ENCODE measurements around the gene CDK14. TPM values are rescaled to one million over a fixed set of nuclear protein-coding genes. Genes with fewer than 3 reads are reported as not detected.

Gene CDK14
- total RNA-seq, 4 donors from 2014 or later: 3.3 to 61.6 (median 38.7) TPM

GRCh38 chr7:90999989-91000979 is 404.2 kb downstream of the CDK14 start:
- intact Hi-C loops (cut with DNase I; ENCODE audit: low total_unique reads): no loop called here

GRCh38 chr7:91005024-91005423 is 408.9 kb downstream of the CDK14 start:
- TF ChIP-seq CTCF (IDR thresholded peaks at IDR 0.05) (no peak), POLR2A (IDR thresholded peaks at IDR 0.05) (no peak)
- H3K27ac ChIP-seq: no peak overlapping the region
- intact Hi-C loops (cut with DNase I; ENCODE audit: low total_unique reads): no loop called here
- no peaks in the 10 kb centered on the region for H3K27me3 ChIP-seq
- H3K4me3 ChIP-seq: no peak overlapping the region
- H3K36me3 ChIP-seq: no peaks in the 10 kb centered on the region
- DNase-seq: no peak
- H3K9me3 ChIP-seq: no peaks in the 10 kb centered on the region
- H3K4me1 ChIP-seq: no peaks in the 10 kb centered on the region

More at GRCh38 chr7:90999989-91000979, 404.2 kb downstream of the CDK14 start:
- H3K9me3 ChIP-seq: no peaks in the 10 kb centered on the region
- no peak overlapping the region for H3K27ac ChIP-seq
- no peak for DNase-seq
- no peak overlapping the region for H3K4me3 ChIP-seq
- TF ChIP-seq POLR2A (IDR thresholded peaks at IDR 0.05) (no peak), CTCF (IDR thresholded peaks at IDR 0.05) (no peak)
- no peaks in the 10 kb centered on the region for H3K36me3 ChIP-seq
- no peaks in the 10 kb centered on the region for H3K27me3 ChIP-seq
- no peaks in the 10 kb centered on the region for H3K4me1 ChIP-seq

- TF ChIP-seq POLR2A (IDR thresholded peaks at IDR 0.05) (no peak), CTCF (IDR thresholded peaks at IDR 0.05) (no peak)
- Histone ChIP-seq H3K4me1 (no peaks in the 10 kb centered on the region), H3K9me3 (no peaks in the 10 kb centered on the region), H3K36me3 (no peaks in the 10 kb centered on the region), H3K4me3 (no peak overlapping the region), H3K27me3 (no peaks in the 10 kb centered on the region), H3K27ac (no peak overlapping the region)
- intact Hi-C loops (cut with DNase I; ENCODE audit: low total_unique reads): no loop called here
- no peak for DNase-seq
Measured at GRCh38 chr7:91005841-91006240, 409.7 kb downstream of the CDK14 start.

GRCh38 chr7:91007371-91007770 is 411.2 kb downstream of the CDK14 start:
- Histone ChIP-seq H3K27ac (no peak overlapping the region), H3K4me3 (no peak overlapping the region), H3K4me1 (no peaks in the 10 kb centered on the region), H3K9me3 (no peaks in the 10 kb centered on the region), H3K27me3 (no peaks in the 10 kb centered on the region), H3K36me3 (no peaks in the 10 kb centered on the region)
- no peak for DNase-seq
- no peak for TF ChIP-seq CTCF (IDR thresholded peaks at IDR 0.05)
- intact Hi-C loops (cut with DNase I; ENCODE audit: low total_unique reads): no loop called here

- TF ChIP-seq POLR2A (IDR thresholded peaks at IDR 0.05) (no peak), CTCF (IDR thresholded peaks at IDR 0.05) (no peak)
- no peak for DNase-seq
- H3K4me1 ChIP-seq: no peaks in the 10 kb centered on the region
- intact Hi-C loops (cut with DNase I; ENCODE audit: low total_unique reads): no loop called here
- no peaks in the 10 kb centered on the region for H3K9me3 ChIP-seq
- no peaks in the 10 kb centered on the region for H3K27me3 ChIP-seq
- H3K36me3 ChIP-seq: no peaks in the 10 kb centered on the region
- H3K4me3 ChIP-seq: no peak overlapping the region
- H3K27ac ChIP-seq: no peak overlapping the region
Measured at GRCh38 chr7:91013078-91013477, 417.0 kb downstream of the CDK14 start.
